HL-60 (cell line): Measurements from ENCODE around the gene NR2E1.

Experiments
- DNase-seq, 2 experiments: peaks; one replicate each; pipeline ENCODE4 v3.0.0-alpha.2; 2010 to 2020; ENCODE audit warnings: low read depth in 1 of 2, low spot score in 1 of 2
- H3K27ac ChIP-seq: fragments of 250-450 bp; sonication (Bioruptor Pico); replicated peaks from 2 replicates; pipeline ENCODE4 v1.5.1; 2020; ENCODE audit warnings: mild to moderate bottlenecking, moderate library complexity
- H3K27me3 ChIP-seq: fragments of 250-450 bp; sonication (Bioruptor Pico); 2 replicates; pipeline ENCODE4 v1.5.1; 2021; ENCODE audit warnings: mild to moderate bottlenecking, moderate library complexity; ENCODE audit not compliant: insufficient read depth, poor library complexity, severe bottlenecking
- H3K4me3 ChIP-seq: replicated peaks from 2 replicates; pipeline ENCODE4 v1.5.1; 2011; ENCODE audit warnings: mild to moderate bottlenecking, control low read depth, low read length; ENCODE audit not compliant: insufficient read depth
- GABPA ChIP-seq: IDR thresholded peaks from 2 replicates; pipeline ENCODE4 v1.6.1; 2012; ENCODE audit warnings: low read depth
- POLR2AphosphoS5 ChIP-seq: IDR thresholded peaks from 2 replicates; pipeline ENCODE4 v1.6.1; 2012; ENCODE audit warnings: low read depth
- REST ChIP-seq: IDR thresholded peaks from 2 replicates; pipeline ENCODE4 v1.6.1; 2012; ENCODE audit warnings: low read depth; ENCODE audit not compliant: insufficient replicate concordance
- SPI1 ChIP-seq: IDR thresholded peaks from 2 replicates; pipeline ENCODE4 v1.6.1; 2012; ENCODE audit warnings: low read depth, mild to moderate bottlenecking, borderline replicate concordance
- TF ChIP-seq, protein P1 (sequence below): IDR thresholded peaks from one replicate; pipeline ENCODE4 v1.5.1; 2011; ENCODE audit warnings: low read length, control low read depth, inconsistent platforms; ENCODE audit not compliant: insufficient read depth

The NR2E1 gene

DNA sequence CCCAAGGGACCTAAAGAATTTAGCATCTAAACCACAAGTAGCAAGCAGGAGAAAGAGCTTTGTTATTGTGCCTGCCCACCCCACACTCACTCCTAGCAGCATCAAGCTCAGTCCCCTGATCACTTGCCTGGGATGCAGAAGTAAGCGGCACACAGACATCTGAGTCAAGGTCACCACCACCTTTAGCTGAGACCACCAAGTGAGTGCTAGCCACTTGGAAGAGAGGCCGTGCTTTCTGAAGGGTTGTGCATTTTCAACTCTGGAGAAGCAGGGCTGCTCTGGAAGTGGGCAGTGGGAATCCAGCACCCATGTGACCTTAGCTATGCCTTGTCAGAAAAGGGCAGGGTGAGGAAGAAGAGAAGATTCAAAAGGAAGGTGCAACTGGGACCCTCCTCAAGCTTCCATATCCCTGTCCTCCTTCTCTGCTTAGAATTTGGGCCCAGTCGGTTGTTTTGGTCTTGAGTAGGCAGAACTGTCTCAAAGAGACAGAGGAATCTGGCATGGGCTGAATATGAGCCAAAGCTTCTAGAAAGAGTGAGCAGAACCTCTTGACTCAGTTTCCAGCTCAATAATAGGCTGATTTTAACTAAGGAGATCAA, 6.2 kb downstream of the NR2E1 start:
- Histone ChIP-seq H3K4me3 (no peak overlapping the region), H3K27ac (no peak overlapping the region), H3K27me3 (peaks cover 89% of the 10 kb centered on the region)
- DNase-seq, result no peak
- TF ChIP-seq REST, result no peak
- TF ChIP-seq, protein P1, sequence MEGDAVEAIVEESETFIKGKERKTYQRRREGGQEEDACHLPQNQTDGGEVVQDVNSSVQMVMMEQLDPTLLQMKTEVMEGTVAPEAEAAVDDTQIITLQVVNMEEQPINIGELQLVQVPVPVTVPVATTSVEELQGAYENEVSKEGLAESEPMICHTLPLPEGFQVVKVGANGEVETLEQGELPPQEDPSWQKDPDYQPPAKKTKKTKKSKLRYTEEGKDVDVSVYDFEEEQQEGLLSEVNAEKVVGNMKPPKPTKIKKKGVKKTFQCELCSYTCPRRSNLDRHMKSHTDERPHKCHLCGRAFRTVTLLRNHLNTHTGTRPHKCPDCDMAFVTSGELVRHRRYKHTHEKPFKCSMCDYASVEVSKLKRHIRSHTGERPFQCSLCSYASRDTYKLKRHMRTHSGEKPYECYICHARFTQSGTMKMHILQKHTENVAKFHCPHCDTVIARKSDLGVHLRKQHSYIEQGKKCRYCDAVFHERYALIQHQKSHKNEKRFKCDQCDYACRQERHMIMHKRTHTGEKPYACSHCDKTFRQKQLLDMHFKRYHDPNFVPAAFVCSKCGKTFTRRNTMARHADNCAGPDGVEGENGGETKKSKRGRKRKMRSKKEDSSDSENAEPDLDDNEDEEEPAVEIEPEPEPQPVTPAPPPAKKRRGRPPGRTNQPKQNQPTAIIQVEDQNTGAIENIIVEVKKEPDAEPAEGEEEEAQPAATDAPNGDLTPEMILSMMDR, result no peak
- no peak for TF ChIP-seq SPI1
- no peak for TF ChIP-seq POLR2AphosphoS5
- TF ChIP-seq GABPA, result no peak

DNA sequence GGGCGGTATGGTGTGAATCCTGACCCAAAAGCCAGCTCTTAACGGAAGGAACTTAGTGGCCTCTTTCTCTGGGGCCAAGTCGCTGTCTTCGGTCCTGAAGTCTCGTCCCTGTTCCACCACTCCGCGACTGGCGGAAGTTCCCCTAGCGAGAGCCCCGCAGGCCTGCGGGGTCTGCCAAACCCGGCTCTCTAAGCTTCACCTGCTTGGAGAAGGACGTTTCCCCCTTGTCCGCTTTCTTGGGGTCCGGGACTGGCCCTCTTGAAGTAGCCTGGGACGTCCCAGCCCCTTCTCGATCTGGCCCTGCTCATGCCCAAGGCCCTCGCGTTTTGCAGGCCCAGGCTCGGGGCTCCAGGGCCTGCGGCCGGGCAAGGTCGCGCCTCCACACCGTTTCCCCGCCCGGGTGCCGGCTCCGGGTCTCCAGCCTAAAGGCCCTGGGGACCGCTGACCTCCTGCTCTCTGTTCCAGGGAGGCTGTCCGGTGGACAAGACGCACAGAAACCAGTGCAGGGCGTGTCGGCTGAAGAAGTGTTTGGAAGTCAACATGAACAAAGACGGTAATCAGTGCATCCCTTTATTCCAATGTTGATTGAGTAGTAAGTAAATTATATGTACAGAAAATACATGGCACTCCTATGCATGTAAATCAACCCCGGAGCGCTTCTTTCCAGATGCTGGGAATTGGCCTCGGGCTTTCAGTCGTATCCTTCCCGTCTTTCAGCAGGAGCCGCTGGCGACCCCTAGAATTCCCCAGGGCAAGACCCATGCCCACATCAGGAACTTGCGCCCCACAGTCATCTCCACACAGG, 8.8 kb downstream of the NR2E1 start:
- H3K27me3 ChIP-seq, result peaks cover 67% of the 10 kb centered on the region
- H3K27ac ChIP-seq, result no peak overlapping the region
- no peak overlapping the region for H3K4me3 ChIP-seq
- peak; percentile 6 to 48 for DNase-seq
- TF ChIP-seq, protein P1, result no peak
- TF ChIP-seq POLR2AphosphoS5, result no peak
- TF ChIP-seq REST, result peak; percentile 96
- TF ChIP-seq SPI1, result 0 out of 2 replicates have a peak, but pooled peaks have one; percentile 0
- TF ChIP-seq GABPA, result no peak

DNA sequence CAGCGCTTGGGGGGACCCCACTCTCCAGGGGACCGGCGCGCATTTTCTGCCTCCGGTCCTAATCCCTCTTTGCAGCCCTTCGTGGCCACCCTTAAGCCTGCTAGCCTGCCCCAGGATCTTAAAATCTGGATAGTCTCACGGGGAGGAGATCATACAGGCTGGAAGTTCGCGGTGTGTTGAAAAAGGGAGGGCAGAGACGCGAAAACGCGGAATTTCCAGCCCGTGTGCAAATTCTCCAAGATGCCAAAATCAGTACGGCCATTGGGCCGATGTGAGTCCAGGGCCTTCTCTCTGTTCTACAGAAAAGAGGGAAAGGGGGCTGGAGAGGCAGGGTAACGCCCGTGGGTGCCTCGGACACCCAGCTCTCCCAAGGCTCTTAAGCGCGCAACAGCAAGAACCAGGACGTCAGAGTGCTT, 9.4 kb downstream of the NR2E1 start:
- TF ChIP-seq REST (no peak), POLR2AphosphoS5 (no peak), SPI1 (no peak), GABPA (no peak)
- TF ChIP-seq, protein P1, result no peak
- DNase-seq, result no peak
- Histone ChIP-seq H3K27ac (no peak overlapping the region), H3K4me3 (no peak overlapping the region), H3K27me3 (peaks cover 61% of the 10 kb centered on the region)
